ENCODE measurements around the gene SLC35B4. TPM values are rescaled to one million over a fixed set of nuclear protein-coding genes. Genes with fewer than 3 reads are reported as not detected.

Gene SLC35B4
- total and polyA plus RNA-seq, 2 donors (not counting 1 experiment from before 2014, with no cell fraction given): 6.0 to 14.8 TPM

- Histone ChIP-seq H3K27ac (ENCODE audit: low read length in 2 of 2) (no peak overlapping the region), H3K36me3 (replicated peaks in 1 of 2; ENCODE audit: control extremely low read depth in 1 of 2, control insufficient read depth in 1 of 2, extremely low read depth in 1 of 2, insufficient read depth in 2 of 2, low read length in 1 of 2) (no peaks in the 10 kb centered on the region), H3K4me1 (ENCODE audit: control insufficient read depth in 2 of 2, insufficient read depth in 2 of 2, low read length in 2 of 2) (no peaks in the 10 kb centered on the region), H3K4me2 (replicated peaks; ENCODE audit: low read depth, low read length, poor library complexity, severe bottlenecking) (no peak overlapping the region), H4K20me1 (ENCODE audit: control insufficient read depth, insufficient read depth, low read length, poor library complexity, severe bottlenecking) (no peaks in the 10 kb centered on the region), H3K9me3 (ENCODE audit: control extremely low read depth in 1 of 3, control insufficient read depth in 2 of 3, insufficient read depth in 1 of 3, low read length in 2 of 3) (peaks cover 0 to 4% (median 2%) of the 10 kb centered on the region in 3 donors), H3K9ac (ENCODE audit: low read length) (no peak overlapping the region), H2AFZ (ENCODE audit: insufficient read depth, low read depth, low read length, poor library complexity, severe bottlenecking) (no peak overlapping the region), H3K4me3 (ENCODE audit: control extremely low read depth in 1 of 5, extremely low read depth in 1 of 5, insufficient read depth in 1 of 5, low read depth in 2 of 5, low read length in 4 of 5) (no peak overlapping the region), H3K27me3 (replicated peaks in 1 of 4; ENCODE audit: control extremely low read depth in 1 of 4, control insufficient read depth in 3 of 4, insufficient read depth in 4 of 4, low read length in 3 of 4) (no peaks in the 10 kb centered on the region), H3K79me2 (ENCODE audit: control insufficient read depth, insufficient read depth, low read length) (no peaks in the 10 kb centered on the region)
- no peaks in the 10 kb centered on the region for H3K27me3 Mint-ChIP-seq
- no peaks in the 10 kb centered on the region for H3K4me1 Mint-ChIP-seq
- CTCF ChIA-PET: no interaction called here
- H3K27ac Mint-ChIP-seq: no peak overlapping the region
- no CpG with 5 or more reads among the region's 4 CpGs for WGBS (ENCODE audit: insufficient coverage)
- H3K4me3 Mint-ChIP-seq: no peak overlapping the region
- TF ChIP-seq CTCF (IDR thresholded peaks at IDR 0.05): no peak
- no peak for TF ChIP-seq EZH2 (IDR thresholded peaks at IDR 0.05; ENCODE audit: borderline replicate concordance, insufficient read depth, low read depth, low read length, poor library complexity, severe bottlenecking)
- peaks cover 6% of the 10 kb centered on the region for H3K9me3 Mint-ChIP-seq (ENCODE audit: insufficient read depth)
- DNase-seq (no peak), ATAC-seq (ENCODE audit: low read depth) (no peak)
- POLR2A ChIA-PET: no interaction called here
- intact Hi-C loops (cut with micrococcal nuclease): no loop called here
These were observed 54.4 kb downstream of the SLC35B4 start for GRCh38 chr7:134262322-134262721.

- 92% methylated on average over 3 of the region's 5 CpGs for WGBS (ENCODE audit: insufficient coverage)
- ChIA-PET POLR2A (no interaction called here), CTCF (no interaction called here)
- H4K20me1 ChIP-seq (ENCODE audit: control insufficient read depth, insufficient read depth, low read length, poor library complexity, severe bottlenecking): no peaks in the 10 kb centered on the region
- no peaks in the 10 kb centered on the region for H3K36me3 ChIP-seq (replicated peaks in 1 of 2; ENCODE audit: control extremely low read depth in 1 of 2, control insufficient read depth in 1 of 2, extremely low read depth in 1 of 2, insufficient read depth in 2 of 2, low read length in 1 of 2)
- DNase-seq: no peak
- no peaks in the 10 kb centered on the region for H3K4me1 ChIP-seq (ENCODE audit: control insufficient read depth in 2 of 2, insufficient read depth in 2 of 2, low read length in 2 of 2)
- no peak overlapping the region for H3K27ac Mint-ChIP-seq
- H3K9ac ChIP-seq (ENCODE audit: low read length): no peak overlapping the region
- no peaks in the 10 kb centered on the region for H3K27me3 ChIP-seq (replicated peaks in 1 of 4; ENCODE audit: control extremely low read depth in 1 of 4, control insufficient read depth in 3 of 4, insufficient read depth in 4 of 4, low read length in 3 of 4)
- no peaks in the 10 kb centered on the region for H3K9me3 ChIP-seq (ENCODE audit: control extremely low read depth in 1 of 3, control insufficient read depth in 2 of 3, insufficient read depth in 1 of 3, low read length in 2 of 3)
- H3K4me3 Mint-ChIP-seq: no peak overlapping the region
- no peak overlapping the region for H3K4me3 ChIP-seq (ENCODE audit: control extremely low read depth in 1 of 5, extremely low read depth in 1 of 5, insufficient read depth in 1 of 5, low read depth in 2 of 5, low read length in 4 of 5)
- no peaks in the 10 kb centered on the region for H3K4me1 Mint-ChIP-seq
- H3K9me3 Mint-ChIP-seq (ENCODE audit: insufficient read depth): peaks cover 2% of the 10 kb centered on the region
- no peaks in the 10 kb centered on the region for H3K27me3 Mint-ChIP-seq
- intact Hi-C loops (cut with micrococcal nuclease): no loop called here
- no peak for ATAC-seq (ENCODE audit: low read depth)
- no peak overlapping the region for H2AFZ ChIP-seq (ENCODE audit: insufficient read depth, low read depth, low read length, poor library complexity, severe bottlenecking)
- H3K27ac ChIP-seq (ENCODE audit: low read length in 2 of 2): no peak overlapping the region
- H3K4me2 ChIP-seq (replicated peaks; ENCODE audit: low read depth, low read length, poor library complexity, severe bottlenecking): no peak overlapping the region
- H3K79me2 ChIP-seq (ENCODE audit: control insufficient read depth, insufficient read depth, low read length): no peaks in the 10 kb centered on the region
- TF ChIP-seq CTCF (IDR thresholded peaks at IDR 0.05) (no peak), EZH2 (IDR thresholded peaks at IDR 0.05; ENCODE audit: borderline replicate concordance, insufficient read depth, low read depth, low read length, poor library complexity, severe bottlenecking) (no peak)
These were observed 60.9 kb downstream of the SLC35B4 start for GRCh38 chr7:134255814-134256213.

Data from B cell (primary cell).